A549 (cell line): ENCODE results near the gene GGN. TPM values are rescaled to one million over a fixed set of nuclear protein-coding genes. Genes with fewer than 3 reads are reported as not detected.
A peak's percentile ranks its signal among the peaks of the same experiment; 100 is the strongest.

ENCODE experiments used
- ATAC-seq, 2 experiments: fragments of 200-7000 bp in 1 of 2; fragments of >200 bp in 1 of 2; cut with Nextera tagmentation in 1 of 2; cut with Tn5 transposase in 1 of 2; 3 replicates each; pipeline versions ENCODE4 v1.8.0 to v1.9.1; 2018 to 2020; ENCODE audit warnings: mild to moderate bottlenecking in 1 of 2, moderate library complexity in 1 of 2
- CTCF ChIA-PET: fragments of 300-600 bp; sonication (Branson Sonifier 250); formaldehyde crosslinking; extraction: SDS; loops from one replicate; lab custom pipeline; 2021; ENCODE audit warnings: antibody characterized with exemption, inconsistent platforms; lab: Yijun Ruan, JAX
- POLR2A ChIA-PET: fragments of 350-600 bp; formaldehyde crosslinking; extraction: SDS; loops from one replicate; lab custom pipeline; 2021; ENCODE audit warnings: antibody characterized with exemption, inconsistent platforms; lab: Yijun Ruan, JAX
- DNase-seq, 2 experiments: peaks; one replicate each; pipeline versions ENCODE4 v3.0.0 to v3.0.0-alpha.2; 2011 to 2016; ENCODE audit warnings: low read depth in 1 of 2, low spot score in 1 of 2
- FAIRE-seq: peaks from 2 replicates; lab custom pipeline; 2011; peaks lifted over from hg19 to GRCh38; lab: Jason Lieb, UNC
- H3K27ac ChIP-seq, 2 experiments: fragments of >200 bp; sonication (Bioruptor Twin); formaldehyde crosslinking; 3 replicates each; pipeline ENCODE4 v1.5.1; 2016 to 2017
- H3K4me1 ChIP-seq: fragments of >200 bp; sonication (Bioruptor Twin); formaldehyde crosslinking; 3 replicates; pipeline ENCODE4 v1.6.1; 2016
- H3K4me2 ChIP-seq: fragments of >200 bp; sonication (Bioruptor Twin); formaldehyde crosslinking; 3 replicates; pipeline ENCODE4 v1.6.1; 2016
- H3K4me3 ChIP-seq: fragments of >200 bp; sonication (Bioruptor Twin); formaldehyde crosslinking; 3 replicates; pipeline ENCODE4 v1.5.1; 2016
- H3K9me3 ChIP-seq: fragments of >200 bp; sonication (Bioruptor Twin); formaldehyde crosslinking; 3 replicates; pipeline ENCODE4 v1.6.1; 2016
- CBX8 ChIP-seq: fragments of 200-600 bp; sonication (generic); IDR thresholded peaks from 2 replicates; pipeline ENCODE4 v1.6.1; 2016
- CEBPB ChIP-seq, 2 experiments: fragments of >200 bp in 1 of 2; sonication (Bioruptor Twin) in 1 of 2; formaldehyde crosslinking in 1 of 2; IDR thresholded peaks; 2 replicates each; pipeline ENCODE4 v1.6.1; 2012 to 2016
- CHD4 ChIP-seq: fragments of 200-600 bp; sonication (generic); IDR thresholded peaks from 2 replicates; pipeline ENCODE4 v1.6.1; 2016; ENCODE audit warnings: antibody characterized with exemption, mild to moderate bottlenecking, borderline replicate concordance
- EHF ChIP-seq: fragments of 250-450 bp; sonication (Bioruptor Pico); IDR thresholded peaks from 2 replicates; pipeline ENCODE4 v1.5.0; 2020; ENCODE audit warnings: mild to moderate bottlenecking
- EP300 ChIP-seq, 2 experiments: fragments of >200 bp; sonication (Bioruptor Twin); formaldehyde crosslinking; IDR thresholded peaks; 2 replicates in 1 of 2; 3 replicates in 1 of 2; pipeline ENCODE4 v1.6.1; 2016 to 2017
- GATA3 ChIP-seq: IDR thresholded peaks from 2 replicates; pipeline ENCODE4 v1.6.1; 2012; ENCODE audit warnings: borderline replicate concordance
- HDAC2 ChIP-seq: fragments of 200-600 bp; sonication (generic); IDR thresholded peaks from 2 replicates; pipeline ENCODE4 v1.6.1; 2016
- HEYL ChIP-seq: fragments of 250-450 bp; sonication (Bioruptor Pico); IDR thresholded peaks from 2 replicates; pipeline ENCODE4 v1.8.0; 2021; ENCODE audit warnings: mild to moderate bottlenecking, moderate library complexity
- HOXA7 ChIP-seq: fragments of 250-450 bp; sonication (Bioruptor Pico); IDR thresholded peaks from 2 replicates; pipeline ENCODE4 v1.5.0; 2020; ENCODE audit warnings: mild to moderate bottlenecking, moderate library complexity
- JUN ChIP-seq, 2 experiments: fragments of >200 bp; sonication (Bioruptor Twin); formaldehyde crosslinking; IDR thresholded peaks; 2 replicates in 1 of 2; 3 replicates in 1 of 2; pipeline ENCODE4 v1.6.1; 2016 to 2017
- KDM1A ChIP-seq: fragments of 200-600 bp; sonication (generic); IDR thresholded peaks from 2 replicates; pipeline ENCODE4 v1.6.1; 2016; ENCODE audit warnings: low read depth, mild to moderate bottlenecking
- MAFK ChIP-seq: fragments of 450-650 bp; IDR thresholded peaks from 2 replicates; pipeline ENCODE4 v1.6.1; 2014; ENCODE audit not compliant: partially characterized antibody
- MYC ChIP-seq: IDR thresholded peaks from 2 replicates; pipeline ENCODE4 v1.6.1; 2012; ENCODE audit warnings: mild to moderate bottlenecking, inconsistent platforms, low read length, improper control_type of control experiment, borderline replicate concordance
- NFE2L2 ChIP-seq: fragments of 150-350 bp; conservative IDR thresholded peaks from 2 replicates; pipeline ENCODE4 v1.6.1; 2014; ENCODE audit warnings: low read length
- NPAS2 ChIP-seq: fragments of 250-450 bp; sonication (Bioruptor Pico); IDR thresholded peaks from 2 replicates; pipeline ENCODE4 v1.8.0; 2022; ENCODE audit warnings: mild to moderate bottlenecking, moderate library complexity, borderline replicate concordance
- PHF8 ChIP-seq: fragments of 200-600 bp; sonication (generic); IDR thresholded peaks from 2 replicates; pipeline ENCODE4 v1.6.1; 2016; ENCODE audit warnings: low read depth, mild to moderate bottlenecking, antibody characterized with exemption, moderate library complexity, borderline replicate concordance
- RNF2 ChIP-seq: fragments of 200-600 bp; sonication (generic); IDR thresholded peaks from 2 replicates; pipeline ENCODE4 v1.6.1; 2016; ENCODE audit warnings: low read depth, mild to moderate bottlenecking, antibody characterized with exemption, moderate library complexity, borderline replicate concordance
- TFCP2L1 ChIP-seq: fragments of 250-450 bp; sonication (Bioruptor Pico); IDR thresholded peaks from 2 replicates; pipeline ENCODE4 v1.5.0; 2021; ENCODE audit warnings: mild to moderate bottlenecking
- ZFP36 ChIP-seq: fragments of 450-650 bp; IDR thresholded peaks from 2 replicates; pipeline ENCODE4 v1.6.1; 2014; ENCODE audit warnings: borderline replicate concordance; ENCODE audit not compliant: partially characterized antibody
- WGBS: methylation state at CpG from one replicate; pipeline ENCODE4 v1.1.6; 2017; ENCODE audit errors: missing lambda C conversion rate; 5-methylcytosine and 5-hydroxymethylcytosine counted together
- polyA plus RNA-seq, 4 experiments: library from polyadenylated mRNA; depleted of rRNA in 3 of 4; stranded (reverse); fragments of >200 nt; fragmentation: RNase III in 1 of 4; extraction: RNeasy Plus Mini Kit Qiagen cat#74134 plus additional on column Dnase treatment in 1 of 4; gene quantifications; 2 replicates in 3 of 4; 3 replicates in 1 of 4; pipeline ENCODE4 v1.2.3, GENCODE V29; 2011 to 2017
- TF ChIP-seq, protein P1 (sequence below): fragments of 250-450 bp; sonication (Bioruptor Pico); IDR thresholded peaks from 2 replicates; pipeline ENCODE4 v1.5.0; 2021; ENCODE audit warnings: mild to moderate bottlenecking, moderate library complexity, borderline replicate concordance
- TF ChIP-seq, protein P2 (sequence below): fragments of 200-600 bp; sonication (generic); IDR thresholded peaks from 2 replicates; pipeline ENCODE4 v1.6.1; 2016; ENCODE audit warnings: antibody characterized with exemption, mild to moderate bottlenecking, moderate library complexity

GGN gene
- polyA plus RNA-seq, 2 of the 4 experiments (the other 2 are of a cell fraction): 0.46 TPM; not detected in 1

DNA sequence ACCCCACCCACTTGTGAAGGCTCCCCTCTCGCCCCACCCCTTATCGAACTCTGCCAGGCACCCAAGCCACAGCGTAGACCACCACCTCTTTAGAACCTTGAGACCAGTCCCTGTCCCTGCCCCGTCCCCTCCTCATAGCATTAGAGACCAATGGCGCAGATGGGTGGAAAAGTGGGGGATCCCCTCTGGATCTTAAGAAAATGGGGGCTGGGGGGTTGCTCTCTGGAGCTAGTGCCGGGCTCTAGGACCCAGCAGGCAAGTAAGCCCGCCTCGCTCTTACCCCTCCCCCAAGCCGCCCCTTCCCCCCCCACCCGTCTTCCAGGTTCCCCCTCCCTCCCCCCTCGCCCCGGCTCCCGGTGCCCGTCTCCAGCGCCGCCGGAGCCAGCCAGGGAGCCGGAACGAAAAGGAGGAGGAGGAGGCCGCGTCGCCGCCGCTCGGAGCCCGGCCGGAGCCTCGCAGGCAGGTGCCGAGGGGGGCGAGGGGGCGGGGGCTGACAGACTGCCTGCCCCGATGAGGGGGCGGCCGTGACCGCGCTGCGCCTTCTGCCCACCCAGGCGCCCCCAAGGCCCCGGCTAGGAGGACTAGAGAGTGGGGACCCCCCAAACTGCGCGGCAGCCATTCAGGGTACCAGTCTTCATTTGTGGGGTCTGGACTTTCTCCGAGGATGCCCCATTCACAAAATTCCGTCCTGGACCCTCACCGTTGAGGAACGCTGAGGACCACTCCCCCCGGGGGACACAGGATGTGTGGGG is 691 bp upstream of the GGN start, which contains the start of gene SPRED3 (continued):
- TF ChIP-seq, protein P1, sequence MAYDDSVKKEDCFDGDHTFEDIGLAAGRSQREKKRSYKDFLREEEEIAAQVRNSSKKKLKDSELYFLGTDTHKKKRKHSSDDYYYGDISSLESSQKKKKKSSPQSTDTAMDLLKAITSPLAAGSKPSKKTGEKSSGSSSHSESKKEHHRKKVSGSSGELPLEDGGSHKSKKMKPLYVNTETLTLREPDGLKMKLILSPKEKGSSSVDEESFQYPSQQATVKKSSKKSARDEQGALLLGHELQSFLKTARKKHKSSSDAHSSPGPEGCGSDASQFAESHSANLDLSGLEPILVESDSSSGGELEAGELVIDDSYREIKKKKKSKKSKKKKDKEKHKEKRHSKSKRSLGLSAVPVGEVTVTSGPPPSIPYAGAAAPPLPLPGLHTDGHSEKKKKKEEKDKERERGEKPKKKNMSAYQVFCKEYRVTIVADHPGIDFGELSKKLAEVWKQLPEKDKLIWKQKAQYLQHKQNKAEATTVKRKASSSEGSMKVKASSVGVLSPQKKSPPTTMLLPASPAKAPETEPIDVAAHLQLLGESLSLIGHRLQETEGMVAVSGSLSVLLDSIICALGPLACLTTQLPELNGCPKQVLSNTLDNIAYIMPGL: no peak

DNA sequence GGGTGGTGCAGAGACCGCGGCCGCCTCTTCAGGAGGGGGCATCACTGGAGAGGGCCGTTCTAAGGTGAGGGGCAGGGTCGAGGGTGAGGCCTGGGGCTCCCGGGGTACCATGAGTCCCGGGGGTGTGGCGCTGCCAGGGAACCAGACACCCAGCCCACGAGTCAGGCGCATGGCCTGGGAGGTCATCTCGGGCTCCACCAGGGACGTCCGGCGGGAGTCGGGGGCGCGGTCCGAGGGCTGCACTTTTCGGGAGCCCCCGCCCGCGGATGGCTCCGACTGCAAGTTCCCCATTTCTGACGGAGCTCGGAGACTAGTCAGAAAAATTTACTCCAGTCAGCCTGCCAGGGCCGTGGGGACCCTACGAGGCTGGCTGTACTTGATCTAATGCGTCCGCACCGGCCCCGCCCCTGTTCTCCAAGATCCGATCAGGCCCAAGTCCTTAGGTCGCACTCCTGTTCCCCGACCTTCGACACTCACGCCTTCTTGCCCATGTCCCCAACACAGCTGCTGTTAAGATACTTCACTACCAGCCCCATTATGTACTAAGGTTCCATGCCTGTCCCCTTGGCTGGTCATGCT is 774 bp downstream of the GGN start:
- ATAC-seq: no peak
- TF ChIP-seq MAFK (no peak), PHF8 (no peak), EHF (CRISPR knock-in tag) (no peak), CEBPB (IDR thresholded peaks at IDR 0.05) (no peak), ZFP36 (no peak), TFCP2L1 (CRISPR knock-in tag) (no peak), CHD4 (no peak), JUN (IDR thresholded peaks at IDR 0.05) (no peak)
- TF ChIP-seq, protein P2, sequence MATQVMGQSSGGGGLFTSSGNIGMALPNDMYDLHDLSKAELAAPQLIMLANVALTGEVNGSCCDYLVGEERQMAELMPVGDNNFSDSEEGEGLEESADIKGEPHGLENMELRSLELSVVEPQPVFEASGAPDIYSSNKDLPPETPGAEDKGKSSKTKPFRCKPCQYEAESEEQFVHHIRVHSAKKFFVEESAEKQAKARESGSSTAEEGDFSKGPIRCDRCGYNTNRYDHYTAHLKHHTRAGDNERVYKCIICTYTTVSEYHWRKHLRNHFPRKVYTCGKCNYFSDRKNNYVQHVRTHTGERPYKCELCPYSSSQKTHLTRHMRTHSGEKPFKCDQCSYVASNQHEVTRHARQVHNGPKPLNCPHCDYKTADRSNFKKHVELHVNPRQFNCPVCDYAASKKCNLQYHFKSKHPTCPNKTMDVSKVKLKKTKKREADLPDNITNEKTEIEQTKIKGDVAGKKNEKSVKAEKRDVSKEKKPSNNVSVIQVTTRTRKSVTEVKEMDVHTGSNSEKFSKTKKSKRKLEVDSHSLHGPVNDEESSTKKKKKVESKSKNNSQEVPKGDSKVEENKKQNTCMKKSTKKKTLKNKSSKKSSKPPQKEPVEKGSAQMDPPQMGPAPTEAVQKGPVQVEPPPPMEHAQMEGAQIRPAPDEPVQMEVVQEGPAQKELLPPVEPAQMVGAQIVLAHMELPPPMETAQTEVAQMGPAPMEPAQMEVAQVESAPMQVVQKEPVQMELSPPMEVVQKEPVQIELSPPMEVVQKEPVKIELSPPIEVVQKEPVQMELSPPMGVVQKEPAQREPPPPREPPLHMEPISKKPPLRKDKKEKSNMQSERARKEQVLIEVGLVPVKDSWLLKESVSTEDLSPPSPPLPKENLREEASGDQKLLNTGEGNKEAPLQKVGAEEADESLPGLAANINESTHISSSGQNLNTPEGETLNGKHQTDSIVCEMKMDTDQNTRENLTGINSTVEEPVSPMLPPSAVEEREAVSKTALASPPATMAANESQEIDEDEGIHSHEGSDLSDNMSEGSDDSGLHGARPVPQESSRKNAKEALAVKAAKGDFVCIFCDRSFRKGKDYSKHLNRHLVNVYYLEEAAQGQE: no peak
- Histone ChIP-seq H3K4me3 (peak overlapping the region; percentile 61), H3K4me1 (peaks cover 28% of the 10 kb centered on the region), H3K4me2 (peak overlapping the region; percentile 86), H3K9me3 (no peaks in the 10 kb centered on the region), H3K27ac (peak overlapping the region in 1 of 2 experiments; percentile 90; a peak in 3 of 6 replicates)
- no peak for FAIRE-seq
- 91% methylated on average over 36 of the region's 36 CpGs for WGBS
- DNase-seq: no peak
- ChIA-PET CTCF (interaction anchor here (0.6 to 12.4 kb wide), 15 partner anchors 9 to 589 kb away, joined by 3 to 254 read pairs (median 4); partner anchors contain the start of genes C19orf33, CATSPERG, FAM98C and MRPS12), POLR2A (interaction anchor here (0.5 to 3.4 kb wide), 14 partner anchors 9 to 544 kb away, joined by 3 to 89 read pairs (median 8); partner anchors contain the start of genes C19orf33, CATSPERG, EIF3K and FAM98C)

DNA sequence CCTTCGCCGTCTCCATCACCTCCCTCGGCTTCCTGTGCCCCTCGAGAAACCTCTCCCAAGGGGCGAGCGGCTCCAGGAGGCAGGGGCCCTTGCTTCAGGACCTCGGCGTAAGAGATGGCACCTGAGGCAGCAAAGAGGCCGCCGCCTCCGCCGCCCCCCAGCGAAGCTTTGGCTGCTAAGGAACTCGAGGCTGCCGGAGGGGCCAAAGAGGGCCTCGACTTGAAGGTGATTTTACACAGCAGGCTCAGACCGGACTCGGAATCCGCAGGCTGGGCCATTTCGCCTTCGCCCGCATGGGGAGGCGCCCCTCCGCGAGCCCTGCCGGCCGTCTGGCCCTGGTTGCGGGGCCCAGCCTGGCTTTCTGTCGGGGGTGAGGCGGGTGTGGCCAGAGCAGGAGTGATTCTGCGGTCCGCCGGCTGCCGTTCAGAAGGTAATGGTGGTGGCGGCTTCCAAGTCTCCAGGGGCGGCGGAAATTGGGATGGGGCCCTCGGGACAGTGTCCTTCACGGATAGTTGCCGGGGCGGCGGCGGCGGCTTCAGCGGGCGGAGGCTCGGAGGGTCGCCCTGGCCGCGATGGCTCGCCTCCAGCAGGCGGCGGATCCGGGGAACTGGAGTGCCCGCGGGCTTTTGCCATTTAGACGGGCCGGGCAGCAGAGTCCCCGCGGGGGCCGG is 1.4 kb downstream of the GGN start:
- CTCF ChIA-PET: interaction anchor here (0.6 to 12.4 kb wide), 9 partner anchors 11 to 487 kb away, joined by 3 to 254 read pairs (median 17); partner anchors contain the start of genes FAM98C and PSMD8
- FAIRE-seq: no peak
- H3K4me2 ChIP-seq: no peak overlapping the region
- no peak for TF ChIP-seq HOXA7 (CRISPR knock-in tag)
- TF ChIP-seq, protein P2: no peak
- TF ChIP-seq KDM1A: no peak
- no peak for TF ChIP-seq CBX8
- TF ChIP-seq HDAC2: no peak
- TF ChIP-seq EP300 (IDR thresholded peaks at IDR 0.05): no peak
- no peak for TF ChIP-seq HEYL (CRISPR knock-in tag)
- no peak for TF ChIP-seq GATA3
- no peak for TF ChIP-seq RNF2
- no peak for TF ChIP-seq MYC
- TF ChIP-seq NPAS2 (CRISPR knock-in tag): no peak
- TF ChIP-seq NFE2L2: no peak
- no peak for TF ChIP-seq CHD4

More for the DNA sequence above, 1.4 kb downstream of the GGN start:
- no peak overlapping the region for H3K4me3 ChIP-seq
- H3K9me3 ChIP-seq: no peaks in the 10 kb centered on the region
- POLR2A ChIA-PET: interaction anchor here (1.9 kb wide), 1 partner anchor 25 kb away, joined by 10 read pairs; no protein-coding TSS in a partner anchor
- DNase-seq (no peak), ATAC-seq (no peak)
- peaks cover 22% of the 10 kb centered on the region for H3K4me1 ChIP-seq
- no peak overlapping the region for H3K27ac ChIP-seq
- WGBS: 92% methylated on average over 61 of the region's 61 CpGs
